ENCODE data around the gene RHBDF2. TPM values are rescaled to one million over a fixed set of nuclear protein-coding genes. Genes with fewer than 3 reads are reported as not detected.

Gene RHBDF2
- total and polyA plus RNA-seq, 2 donors (not counting 1 experiment from before 2014, with no cell fraction given), result 288 to 482 TPM

DNA sequence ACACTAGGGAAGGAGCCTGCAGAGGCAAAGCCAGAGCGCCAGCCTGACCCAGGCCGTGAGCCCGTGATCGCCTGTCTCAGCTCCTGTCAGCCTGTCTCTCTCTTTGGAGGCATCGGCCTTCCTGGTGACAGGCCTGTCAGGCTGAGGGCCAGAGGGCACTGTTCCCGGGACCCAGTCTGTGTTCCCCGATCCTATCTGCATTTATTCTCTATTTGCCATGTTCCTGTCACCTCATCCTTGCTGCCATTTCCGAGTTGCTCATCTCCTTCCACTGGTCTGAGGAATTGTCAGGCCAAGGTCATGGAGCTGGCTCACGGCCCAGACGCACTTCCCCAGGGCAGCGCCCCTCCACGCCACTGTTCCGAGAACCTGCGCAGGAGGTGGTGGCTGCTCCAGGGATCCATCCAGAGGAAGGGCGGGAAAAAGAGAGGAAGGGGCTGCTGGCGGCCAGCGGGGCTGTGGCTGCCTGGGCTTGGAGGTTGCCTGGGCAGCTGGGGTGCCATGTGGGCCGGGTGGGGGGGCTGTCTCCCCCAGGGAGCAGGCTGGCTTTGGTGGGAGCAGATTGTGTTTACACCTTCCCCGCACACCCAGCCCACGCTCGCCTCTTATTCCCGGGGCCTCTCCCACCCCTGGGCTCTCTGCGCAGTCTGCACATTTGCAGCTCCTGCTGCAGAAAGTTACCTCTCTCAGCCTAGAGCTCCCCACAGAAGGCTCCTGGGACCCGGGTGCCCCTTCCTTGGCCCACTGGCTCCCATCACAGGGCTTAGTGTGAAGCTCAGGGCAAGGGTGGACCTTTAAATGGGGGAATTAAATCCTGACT is 43.5 kb upstream of the RHBDF2 start:
- no peak overlapping the region for H3K27ac Mint-ChIP-seq
- H3K9me3 Mint-ChIP-seq (ENCODE audit: insufficient read depth), result no peaks in the 10 kb centered on the region
- H3K27me3 Mint-ChIP-seq, result peaks cover 27% of the 10 kb centered on the region
- H3K4me3 Mint-ChIP-seq, result no peak overlapping the region
- ATAC-seq (ENCODE audit: low read depth), result no peak
- Histone ChIP-seq H2AFZ (ENCODE audit: insufficient read depth, low read depth, low read length, poor library complexity, severe bottlenecking) (no peak overlapping the region), H3K4me3 (ENCODE audit: control extremely low read depth in 1 of 5, extremely low read depth in 1 of 5, insufficient read depth in 1 of 5, low read depth in 2 of 5, low read length in 4 of 5) (no peak overlapping the region), H4K20me1 (ENCODE audit: control insufficient read depth, insufficient read depth, low read length, poor library complexity, severe bottlenecking) (no peaks in the 10 kb centered on the region), H3K9ac (ENCODE audit: low read length) (no peak overlapping the region), H3K27ac (ENCODE audit: low read length in 2 of 2) (no peak overlapping the region), H3K27me3 (replicated peaks in 1 of 4; ENCODE audit: control extremely low read depth in 1 of 4, control insufficient read depth in 3 of 4, insufficient read depth in 4 of 4, low read length in 3 of 4) (peaks cover 0 to 18% (median 7%) of the 10 kb centered on the region in 4 experiments), H3K79me2 (ENCODE audit: control insufficient read depth, insufficient read depth, low read length) (no peaks in the 10 kb centered on the region), H3K36me3 (replicated peaks in 1 of 2; ENCODE audit: control extremely low read depth in 1 of 2, control insufficient read depth in 1 of 2, extremely low read depth in 1 of 2, insufficient read depth in 2 of 2, low read length in 1 of 2) (peaks cover 0 to 3% of the 10 kb centered on the region in 2 experiments), H3K9me3 (ENCODE audit: control extremely low read depth in 1 of 3, control insufficient read depth in 2 of 3, insufficient read depth in 1 of 3, low read length in 2 of 3) (peaks cover 0 to 6% (median 0%) of the 10 kb centered on the region in 3 donors), H3K4me1 (ENCODE audit: control insufficient read depth in 2 of 2, insufficient read depth in 2 of 2, low read length in 2 of 2) (peaks cover 13 to 16% of the 10 kb centered on the region in 2 donors), H3K4me2 (replicated peaks; ENCODE audit: low read depth, low read length, poor library complexity, severe bottlenecking) (no peak overlapping the region)
- 61% methylated on average over 22 of the region's 24 CpGs for WGBS (ENCODE audit: insufficient coverage)
- no peak for DNase-seq
- ChIA-PET CTCF (interaction anchor here (1.0 to 5.6 kb wide), 9 partner anchors 10 to 159 kb away, joined by 3 to 156 read pairs (median 5); partner anchors contain the start of gene AANAT), POLR2A (interaction anchor here (1.6 to 1.7 kb wide), 2 partner anchors 17 kb away, joined by 7 read pairs; no protein-coding TSS in a partner anchor)
- intact Hi-C loops (cut with micrococcal nuclease), result loop anchor here (5.0 kb wide), 2 partner anchors 37 to 77 kb away; partner anchors contain the start of gene AANAT
- peaks cover 3% of the 10 kb centered on the region for H3K4me1 Mint-ChIP-seq
- TF ChIP-seq EZH2 (IDR thresholded peaks at IDR 0.05; ENCODE audit: borderline replicate concordance, insufficient read depth, low read depth, low read length, poor library complexity, severe bottlenecking), result no peak
- TF ChIP-seq, protein P1, sequence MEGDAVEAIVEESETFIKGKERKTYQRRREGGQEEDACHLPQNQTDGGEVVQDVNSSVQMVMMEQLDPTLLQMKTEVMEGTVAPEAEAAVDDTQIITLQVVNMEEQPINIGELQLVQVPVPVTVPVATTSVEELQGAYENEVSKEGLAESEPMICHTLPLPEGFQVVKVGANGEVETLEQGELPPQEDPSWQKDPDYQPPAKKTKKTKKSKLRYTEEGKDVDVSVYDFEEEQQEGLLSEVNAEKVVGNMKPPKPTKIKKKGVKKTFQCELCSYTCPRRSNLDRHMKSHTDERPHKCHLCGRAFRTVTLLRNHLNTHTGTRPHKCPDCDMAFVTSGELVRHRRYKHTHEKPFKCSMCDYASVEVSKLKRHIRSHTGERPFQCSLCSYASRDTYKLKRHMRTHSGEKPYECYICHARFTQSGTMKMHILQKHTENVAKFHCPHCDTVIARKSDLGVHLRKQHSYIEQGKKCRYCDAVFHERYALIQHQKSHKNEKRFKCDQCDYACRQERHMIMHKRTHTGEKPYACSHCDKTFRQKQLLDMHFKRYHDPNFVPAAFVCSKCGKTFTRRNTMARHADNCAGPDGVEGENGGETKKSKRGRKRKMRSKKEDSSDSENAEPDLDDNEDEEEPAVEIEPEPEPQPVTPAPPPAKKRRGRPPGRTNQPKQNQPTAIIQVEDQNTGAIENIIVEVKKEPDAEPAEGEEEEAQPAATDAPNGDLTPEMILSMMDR (IDR thresholded peaks at IDR 0.05), result no peak

All from B cell (primary cell).